Smooth muscle cell (in vitro differentiated cells): Measurements from ENCODE around the gene TMTC2. TPM values are rescaled to one million over a fixed set of nuclear protein-coding genes. Genes with fewer than 3 reads are reported as not detected.

ENCODE experiments used
- DNase-seq: peaks from one replicate; lab custom pipeline; 2025; ENCODE audit not compliant: unreplicated experiment; lab: John Stamatoyannopoulos, UW
- H2AFZ ChIP-seq: fragments of 200-600 bp; sonication (generic); 2 replicates; pipeline ENCODE4 v1.6.0; 2016; ENCODE audit warnings: antibody characterized with exemption, low read depth, mild to moderate bottlenecking
- H3F3A ChIP-seq: fragments of 200-600 bp; sonication (generic); 2 replicates; pipeline ENCODE4 v1.6.0; 2017; ENCODE audit warnings: antibody characterized with exemption, low read depth
- H3K27ac ChIP-seq: fragments of 200-600 bp; sonication (generic); 2 replicates; pipeline ENCODE4 v1.5.1; 2016; ENCODE audit warnings: low read depth, mild to moderate bottlenecking
- H3K27me3 ChIP-seq: fragments of 200-600 bp; sonication (generic); 2 replicates; pipeline ENCODE4 v1.6.1; 2016; ENCODE audit warnings: low read depth, mild to moderate bottlenecking
- H3K36me3 ChIP-seq: fragments of 200-600 bp; sonication (generic); 2 replicates; pipeline ENCODE4 v1.5.1; 2016; ENCODE audit warnings: low read depth
- H3K4me1 ChIP-seq: fragments of 200-600 bp; sonication (generic); 2 replicates; pipeline ENCODE4 v1.5.1; 2016; ENCODE audit warnings: low read depth
- H3K4me2 ChIP-seq: fragments of 200-600 bp; sonication (generic); 2 replicates; pipeline ENCODE4 v1.6.0; 2016; ENCODE audit warnings: mild to moderate bottlenecking
- H3K4me3 ChIP-seq: fragments of 200-600 bp; sonication (generic); 2 replicates; pipeline ENCODE4 v1.5.1; 2016; ENCODE audit warnings: mild to moderate bottlenecking
- H3K79me2 ChIP-seq: fragments of 200-600 bp; sonication (generic); 2 replicates; pipeline ENCODE4 v1.6.0; 2016; ENCODE audit warnings: low read depth, mild to moderate bottlenecking
- H3K9ac ChIP-seq: fragments of 200-600 bp; sonication (generic); 2 replicates; pipeline ENCODE4 v1.6.0; 2016; ENCODE audit warnings: low read depth
- H3K9me3 ChIP-seq: fragments of 200-600 bp; sonication (generic); replicated peaks from 2 replicates; pipeline ENCODE4 v1.5.1; 2016; ENCODE audit warnings: low read depth
- H4K20me1 ChIP-seq: fragments of 200-600 bp; sonication (generic); 2 replicates; pipeline ENCODE4 v1.6.0; 2016; ENCODE audit warnings: low read depth
- CTCF ChIP-seq: fragments of 200-600 bp; sonication (generic); IDR thresholded peaks from 2 replicates; pipeline ENCODE4 v1.5.1; 2017; ENCODE audit warnings: borderline replicate concordance, mild to moderate bottlenecking, antibody characterized with exemption; ENCODE audit not compliant: insufficient read depth, poor library complexity, severe bottlenecking
- WGBS: methylation state at CpG from one replicate; pipeline ENCODE4 v1.1.7; 2016; ENCODE audit warnings: low lambda C conversion rate; 5-methylcytosine and 5-hydroxymethylcytosine counted together
- polyA plus RNA-seq: library from polyadenylated mRNA; unstranded; fragments of >200 nt; fragmentation: Nextera tagmentation; extraction: Ambion mirVana; gene quantifications from 2 replicates; pipeline ENCODE4 v1.2.1, GENCODE V29; 2016
- total RNA-seq: library from RNA; depleted of rRNA; stranded (reverse); fragments of >200 nt; gene quantifications from 2 replicates; pipeline ENCODE4 v1.2.3, GENCODE V29; 2014

Gene TMTC2
- total and polyA plus RNA-seq, 2 experiments from 2014 or later, result 0.71 to 10.6 TPM

DNA sequence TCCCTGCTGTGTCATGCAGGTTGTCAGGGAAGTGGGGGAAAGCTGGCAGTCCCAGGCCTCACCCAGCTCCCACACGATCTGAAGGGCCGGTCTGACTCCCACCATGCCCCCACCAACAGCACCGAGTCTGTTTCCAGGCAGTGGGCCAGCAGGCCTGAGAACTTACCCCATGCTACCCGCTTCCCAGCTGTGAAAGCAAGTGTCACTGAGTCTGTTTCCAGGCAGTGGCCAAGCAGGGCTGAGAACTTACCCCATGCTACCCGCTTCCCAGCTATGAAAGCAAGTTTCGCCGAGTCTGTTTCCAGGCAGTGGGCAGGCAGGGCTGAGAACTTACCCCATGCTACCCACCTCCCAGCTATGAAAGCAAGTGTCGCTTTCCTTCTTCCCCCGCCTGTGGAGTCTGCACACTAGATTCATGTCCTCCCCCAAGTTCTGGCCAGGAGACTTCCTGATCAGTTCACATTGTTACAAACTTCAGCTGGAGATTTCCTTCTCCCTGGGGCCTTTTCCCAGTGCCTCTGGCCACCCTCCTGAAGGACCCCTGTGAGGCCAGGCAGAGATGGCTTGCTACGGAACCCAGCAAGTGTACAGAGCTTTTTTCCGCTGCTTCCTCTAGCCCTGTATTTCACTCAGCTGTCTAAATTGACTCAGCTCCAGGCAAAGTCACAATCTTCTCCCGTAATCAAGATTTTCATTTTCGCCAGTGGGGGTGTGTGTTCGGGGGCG lies 435.4 kb downstream of the TMTC2 start:
- no peaks in the 10 kb centered on the region for H3K4me1 ChIP-seq
- no peak overlapping the region for H3K4me2 ChIP-seq
- no peak for TF ChIP-seq CTCF
- H2AFZ ChIP-seq, result no peak overlapping the region
- no peaks in the 10 kb centered on the region for H3K27me3 ChIP-seq
- H3K27ac ChIP-seq, result no peak overlapping the region
- no peak for DNase-seq
- no peaks in the 10 kb centered on the region for H3F3A ChIP-seq
- H3K9ac ChIP-seq, result no peak overlapping the region
- no peaks in the 10 kb centered on the region for H3K79me2 ChIP-seq
- H3K36me3 ChIP-seq, result no peaks in the 10 kb centered on the region
- no peaks in the 10 kb centered on the region for H3K9me3 ChIP-seq
- no peak overlapping the region for H3K4me3 ChIP-seq
- WGBS, result 88% methylated on average over 15 of the region's 15 CpGs
- H4K20me1 ChIP-seq, result no peaks in the 10 kb centered on the region

DNA sequence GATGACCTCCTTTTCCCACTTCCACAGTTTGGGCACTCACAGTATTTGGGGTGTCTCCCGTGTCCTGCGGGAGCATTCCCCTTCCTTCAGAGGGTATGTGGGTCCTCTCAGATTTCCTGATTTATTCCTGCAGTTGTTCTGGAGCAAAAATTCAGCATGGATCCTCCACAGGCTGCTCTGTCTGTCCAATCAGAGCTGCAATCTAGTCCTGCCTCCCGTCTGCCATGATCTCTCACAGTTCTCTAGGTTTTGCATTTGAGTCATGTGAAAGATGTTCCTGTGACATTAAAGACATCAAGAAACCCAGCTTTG lies 435.9 kb downstream of the TMTC2 start:
- no peak for DNase-seq
- WGBS, result 78% methylated on average over 3 of the region's 3 CpGs

DNA sequence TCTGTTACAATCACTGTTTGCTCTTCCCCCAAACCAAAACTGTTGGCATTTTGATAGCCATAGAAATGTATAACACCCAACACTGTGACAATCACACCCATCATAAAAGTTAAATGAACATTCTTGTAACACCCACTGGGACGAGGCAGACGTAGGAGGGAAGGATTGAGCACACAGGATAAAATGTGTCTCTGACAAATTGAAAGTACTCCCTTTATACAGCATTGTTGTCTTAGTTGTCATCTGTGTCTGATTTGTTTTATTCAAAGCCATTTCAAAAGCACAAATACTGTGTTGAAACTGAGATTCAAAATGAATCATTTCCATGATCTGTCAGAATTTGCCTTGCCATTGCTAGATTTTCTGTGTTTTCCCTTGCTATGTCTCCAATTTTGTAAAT lies 436.3 kb downstream of the TMTC2 start:
- no peak for TF ChIP-seq CTCF
- H3F3A ChIP-seq, result no peaks in the 10 kb centered on the region
- no peaks in the 10 kb centered on the region for H3K36me3 ChIP-seq
- WGBS, result 44% methylated on average over 2 of the region's 2 CpGs
- no peak overlapping the region for H3K4me3 ChIP-seq
- no peaks in the 10 kb centered on the region for H3K9me3 ChIP-seq
- no peak overlapping the region for H3K9ac ChIP-seq
- DNase-seq, result no peak
- H4K20me1 ChIP-seq, result no peaks in the 10 kb centered on the region
- H2AFZ ChIP-seq, result no peak overlapping the region
- no peak overlapping the region for H3K27ac ChIP-seq
- no peak overlapping the region for H3K4me2 ChIP-seq
- no peaks in the 10 kb centered on the region for H3K27me3 ChIP-seq
- no peaks in the 10 kb centered on the region for H3K79me2 ChIP-seq
- H3K4me1 ChIP-seq, result no peaks in the 10 kb centered on the region

More for the DNA sequence above, 435.9 kb downstream of the TMTC2 start:
- Histone ChIP-seq H4K20me1 (no peaks in the 10 kb centered on the region), H3F3A (no peaks in the 10 kb centered on the region), H3K36me3 (no peaks in the 10 kb centered on the region), H3K9me3 (no peaks in the 10 kb centered on the region), H3K4me3 (no peak overlapping the region), H3K79me2 (no peaks in the 10 kb centered on the region), H3K9ac (no peak overlapping the region), H3K27me3 (no peaks in the 10 kb centered on the region), H3K27ac (no peak overlapping the region), H2AFZ (no peak overlapping the region), H3K4me2 (no peak overlapping the region), H3K4me1 (no peaks in the 10 kb centered on the region)
- TF ChIP-seq CTCF, result no peak

DNA sequence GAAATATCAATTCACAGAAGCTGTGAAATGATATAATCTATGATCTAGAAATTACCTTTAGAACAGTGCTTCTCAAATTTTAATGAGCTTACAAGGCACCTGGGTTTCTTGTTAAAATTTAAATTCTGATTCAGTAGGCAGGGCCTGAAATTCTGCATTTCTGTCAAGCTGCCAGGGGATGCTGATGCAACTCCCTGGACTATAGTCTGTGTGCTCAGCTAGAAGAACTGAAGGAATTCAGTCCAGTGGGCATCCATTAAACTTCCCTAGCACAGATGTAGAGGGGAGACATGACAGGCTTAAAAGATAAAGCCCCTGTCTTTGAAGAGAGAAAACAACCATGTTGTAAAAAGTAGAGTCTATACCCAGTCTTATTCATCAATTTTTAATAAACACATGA lies 441.8 kb downstream of the TMTC2 start:
- H3K4me3 ChIP-seq, result no peak overlapping the region
- no peaks in the 10 kb centered on the region for H3K4me1 ChIP-seq
- no peaks in the 10 kb centered on the region for H3K36me3 ChIP-seq
- H4K20me1 ChIP-seq, result no peaks in the 10 kb centered on the region
- no peaks in the 10 kb centered on the region for H3F3A ChIP-seq
- H3K9me3 ChIP-seq, result no peaks in the 10 kb centered on the region
- H3K27ac ChIP-seq, result no peak overlapping the region
- no peak for DNase-seq
- no peak overlapping the region for H2AFZ ChIP-seq
- no peak overlapping the region for H3K9ac ChIP-seq
- TF ChIP-seq CTCF, result no peak
- no peaks in the 10 kb centered on the region for H3K27me3 ChIP-seq
- H3K79me2 ChIP-seq, result no peaks in the 10 kb centered on the region
- H3K4me2 ChIP-seq, result no peak overlapping the region
